Measurements from ENCODE around the gene MTCL1.

The MTCL1 gene

GRCh38 chr18:8776013-8776943, 70.9 kb downstream of the MTCL1 start:
- DNase-seq: no peak

DNA sequence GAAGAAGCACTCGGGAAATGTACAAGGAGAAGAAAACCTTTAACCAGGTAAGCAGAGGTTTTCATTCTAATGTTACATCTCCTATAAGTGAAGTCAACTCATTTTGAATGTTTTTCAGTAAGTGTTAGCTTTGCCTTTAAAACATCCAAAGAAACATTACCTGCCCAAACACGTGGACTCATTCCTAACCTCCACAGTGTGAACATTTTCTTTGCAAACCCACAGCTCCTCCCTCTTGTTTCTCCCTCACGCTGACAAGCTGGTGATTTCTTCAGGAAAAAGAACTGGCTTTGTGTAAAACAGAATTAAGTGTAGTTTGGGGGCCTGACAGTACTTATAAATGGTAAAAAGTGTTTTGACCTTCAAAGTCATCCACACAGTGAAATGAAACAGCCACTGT, 72.5 kb downstream of the MTCL1 start:
- DNase-seq: no peak

DNA sequence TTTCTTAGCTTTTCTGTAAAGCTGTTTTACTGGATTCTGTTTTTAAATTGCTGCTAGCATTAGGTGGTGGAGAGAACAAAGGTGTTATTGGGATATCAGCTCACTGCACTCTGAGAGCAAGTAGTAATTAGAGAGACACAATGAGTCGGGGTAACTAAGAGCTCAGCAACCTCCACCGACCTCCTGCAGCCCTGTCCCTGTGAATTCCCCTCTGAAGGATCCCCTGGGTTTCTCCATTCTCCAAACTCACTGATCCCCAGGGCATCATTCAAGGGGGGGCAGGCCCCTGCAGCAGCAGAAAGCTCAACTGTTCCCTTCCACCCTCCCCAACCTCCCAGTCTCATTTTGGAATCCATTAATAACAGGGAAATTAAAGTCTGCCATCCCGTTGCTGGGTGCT, 73.0 kb downstream of the MTCL1 start:
- DNase-seq: no peak

DNA sequence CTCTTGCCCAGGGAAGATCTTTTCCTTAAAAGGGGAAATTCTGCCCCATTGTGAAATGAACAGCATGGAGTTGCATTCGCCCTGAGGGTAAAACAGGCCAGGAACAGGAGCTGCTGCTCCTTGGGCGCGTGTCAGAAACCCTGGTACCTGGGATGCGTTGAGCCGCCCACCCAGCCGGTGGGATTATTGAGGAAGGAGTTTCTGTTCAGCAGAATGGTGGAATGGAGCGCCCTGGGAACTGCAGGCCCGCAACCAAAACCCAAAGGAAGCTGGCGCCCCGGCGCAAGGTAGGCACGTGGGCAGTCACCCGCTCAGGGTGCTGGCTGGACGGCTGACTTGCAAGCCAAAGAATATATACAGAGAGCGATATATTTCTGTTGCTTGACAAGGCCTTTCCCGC, 73.5 kb downstream of the MTCL1 start:
- no peak for DNase-seq

GRCh38 chr18:8779251-8779650, 73.9 kb downstream of the MTCL1 start:
- DNase-seq: no peak

DNA sequence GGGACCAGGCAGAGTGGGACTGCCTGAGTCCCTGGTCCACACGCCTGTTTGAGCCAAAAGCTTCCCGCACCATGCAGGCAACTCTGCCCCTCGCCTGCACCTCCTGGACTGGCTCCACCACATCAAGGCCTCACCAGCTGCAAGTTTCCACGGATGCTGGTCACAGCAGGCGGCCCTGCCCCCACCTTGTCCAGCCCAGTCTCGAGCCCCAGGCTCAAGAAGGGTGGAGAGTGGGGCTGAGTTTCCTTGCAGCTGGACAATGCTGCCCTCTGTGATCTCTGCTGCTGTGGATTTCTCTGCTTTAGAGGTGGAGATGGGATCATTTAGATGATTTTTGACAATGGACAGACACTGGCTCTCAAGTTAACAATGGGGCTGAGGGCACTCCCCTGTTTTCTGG, 74.9 kb downstream of the MTCL1 start:
- no peak for DNase-seq

DNA sequence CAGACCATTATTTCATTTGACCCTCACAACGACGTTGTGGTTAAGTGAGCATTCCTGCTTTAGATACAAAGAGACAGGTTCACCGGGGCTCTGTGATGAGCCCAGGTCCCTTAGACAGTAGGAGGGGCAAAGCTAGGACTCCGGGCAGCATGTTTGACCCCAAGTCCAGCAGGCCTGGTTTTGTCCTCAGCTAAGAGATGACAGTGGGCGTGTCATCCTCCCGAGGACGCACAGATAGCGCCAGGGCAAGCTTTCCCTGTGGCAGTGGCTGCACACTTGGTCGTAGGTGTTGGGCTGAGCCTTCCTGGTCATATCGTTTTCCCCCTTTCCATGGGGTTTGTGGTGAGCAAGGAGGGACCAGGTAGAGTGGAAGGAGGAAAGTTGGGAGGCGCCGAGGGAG, 76.3 kb downstream of the MTCL1 start:
- no peak for DNase-seq

GRCh38 chr18:8783335-8783993, 78.1 kb downstream of the MTCL1 start:
- no peak for DNase-seq

DNA sequence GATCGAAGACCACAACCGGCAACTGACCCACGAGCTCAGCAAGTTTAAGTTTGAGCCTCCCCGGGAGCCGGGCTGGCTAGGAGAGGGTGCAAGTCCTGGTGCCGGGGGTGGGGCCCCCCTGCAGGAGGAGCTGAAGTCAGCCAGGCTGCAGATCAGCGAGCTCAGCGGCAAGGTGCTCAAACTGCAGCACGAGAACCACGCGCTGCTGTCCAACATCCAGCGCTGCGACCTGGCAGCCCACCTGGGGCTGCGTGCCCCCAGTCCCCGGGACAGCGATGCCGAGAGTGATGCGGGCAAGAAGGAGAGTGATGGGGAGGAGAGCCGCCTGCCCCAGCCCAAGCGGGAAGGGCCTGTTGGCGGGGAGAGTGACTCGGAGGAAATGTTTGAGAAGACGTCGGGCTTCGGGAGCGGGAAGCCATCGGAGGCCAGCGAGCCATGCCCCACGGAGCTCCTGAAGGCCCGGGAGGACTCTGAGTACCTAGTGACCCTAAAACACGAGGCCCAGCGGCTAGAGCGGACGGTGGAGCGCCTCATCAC, 78.7 kb downstream of the MTCL1 start:
- DNase-seq: no peak

DNA sequence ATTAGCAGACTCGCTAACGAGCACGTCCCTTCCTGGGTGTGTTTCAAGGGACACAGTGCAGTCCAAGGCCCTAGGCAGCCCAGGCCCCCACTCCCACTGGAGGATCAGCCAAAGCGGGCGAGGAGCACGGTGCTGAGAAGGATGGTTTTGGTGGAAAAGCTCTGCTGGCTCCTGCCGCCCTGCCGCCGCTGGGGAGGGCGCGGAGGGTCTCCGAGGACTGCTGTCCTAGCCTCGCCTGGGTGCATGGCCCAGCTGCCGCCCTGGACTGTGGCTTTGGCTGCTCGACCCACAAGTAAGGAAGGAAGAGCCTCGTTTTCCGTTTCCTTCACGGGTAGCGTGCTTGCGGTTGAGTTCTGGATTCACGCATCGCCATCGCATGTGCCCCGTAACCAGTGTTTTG, 79.9 kb downstream of the MTCL1 start:
- no peak for DNase-seq

DNA sequence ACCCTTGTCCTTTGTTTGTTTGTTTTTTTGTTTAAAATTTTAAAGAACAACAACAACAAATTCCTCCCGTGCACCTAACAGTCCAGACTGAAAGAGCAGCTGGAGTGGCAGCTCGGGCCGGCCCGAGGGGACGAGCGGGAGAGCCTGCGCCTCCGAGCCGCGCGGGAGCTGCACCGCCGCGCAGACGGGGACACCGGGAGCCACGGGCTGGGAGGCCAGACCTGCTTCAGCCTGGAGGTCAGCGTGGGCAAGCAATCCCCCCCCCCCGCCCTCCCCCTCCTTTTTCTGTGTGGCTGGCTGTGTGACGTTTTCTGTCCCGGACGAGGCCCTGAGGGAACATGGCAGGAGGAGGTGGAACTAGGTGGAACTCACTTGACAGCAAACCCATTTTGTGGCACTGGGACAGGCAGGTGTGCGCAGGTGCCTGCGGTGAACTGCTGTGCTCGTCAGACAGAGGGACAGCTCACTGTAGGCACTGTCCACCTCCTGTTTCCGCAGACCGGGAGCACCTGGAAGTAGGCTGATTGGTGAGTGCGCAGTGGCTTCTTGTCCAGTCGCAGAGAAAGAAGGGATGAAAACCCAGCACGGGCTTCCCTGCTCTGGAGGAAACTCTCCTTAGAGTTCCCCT, 80.6 kb downstream of the MTCL1 start:
- no peak for DNase-seq

DNA sequence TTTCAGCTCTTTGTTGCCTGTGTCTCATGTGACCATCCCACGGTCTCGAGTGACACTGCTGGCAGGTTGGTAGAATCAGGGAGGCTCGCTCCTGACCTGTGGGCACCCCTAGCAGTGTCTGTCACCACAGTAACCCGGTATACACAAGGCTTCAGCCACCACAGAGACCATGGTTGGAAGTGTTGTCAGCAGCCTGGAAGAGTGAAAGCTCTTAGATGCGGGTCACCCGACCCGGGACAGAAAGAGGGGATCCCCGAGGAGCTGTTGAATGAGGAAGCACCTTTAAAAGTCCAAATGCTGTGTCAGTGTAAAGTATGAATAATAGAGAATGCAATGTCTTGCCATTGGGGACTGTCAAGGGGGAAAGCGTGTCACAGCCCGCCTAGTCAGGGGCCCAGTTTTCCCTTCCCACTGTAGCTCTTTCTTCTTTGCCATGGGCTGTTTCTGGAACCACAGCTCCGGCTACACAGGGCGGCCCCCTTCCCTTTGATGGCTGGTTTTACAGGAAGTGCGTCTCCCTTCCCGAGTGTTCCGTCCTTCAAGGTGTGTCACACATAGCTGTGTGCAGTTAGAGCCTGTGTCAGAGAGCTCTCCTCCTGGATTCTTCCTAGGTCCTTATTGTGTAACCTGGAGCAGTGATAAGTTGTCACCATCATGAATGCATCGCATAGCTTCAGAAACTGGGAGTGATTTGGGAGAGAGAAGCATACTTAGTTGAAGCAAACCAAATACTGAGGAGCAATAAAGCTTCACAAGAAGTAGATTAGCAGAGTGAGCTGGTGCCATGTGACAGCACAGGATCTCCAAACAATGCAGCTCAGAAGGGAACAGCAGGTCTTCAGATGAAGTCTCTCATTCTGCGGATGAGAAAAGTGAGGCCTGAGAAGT, 81.4 kb downstream of the MTCL1 start:
- DNase-seq: no peak

DNA sequence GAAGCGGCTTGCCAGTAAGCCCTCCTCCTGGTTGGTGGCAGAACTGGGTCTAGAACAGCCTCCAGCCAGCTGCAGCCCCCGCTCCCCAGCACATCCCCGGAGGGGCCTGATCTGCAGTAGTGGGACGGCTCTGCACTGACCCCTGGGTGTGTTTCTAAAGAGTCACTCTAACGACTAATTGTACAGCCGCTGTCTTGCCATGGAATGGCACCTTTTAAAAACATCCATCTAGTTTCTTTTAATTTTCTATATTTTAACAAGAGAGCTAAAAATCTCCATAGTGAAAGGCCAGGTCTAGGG, 82.0 kb downstream of the MTCL1 start:
- no peak for DNase-seq

DNA sequence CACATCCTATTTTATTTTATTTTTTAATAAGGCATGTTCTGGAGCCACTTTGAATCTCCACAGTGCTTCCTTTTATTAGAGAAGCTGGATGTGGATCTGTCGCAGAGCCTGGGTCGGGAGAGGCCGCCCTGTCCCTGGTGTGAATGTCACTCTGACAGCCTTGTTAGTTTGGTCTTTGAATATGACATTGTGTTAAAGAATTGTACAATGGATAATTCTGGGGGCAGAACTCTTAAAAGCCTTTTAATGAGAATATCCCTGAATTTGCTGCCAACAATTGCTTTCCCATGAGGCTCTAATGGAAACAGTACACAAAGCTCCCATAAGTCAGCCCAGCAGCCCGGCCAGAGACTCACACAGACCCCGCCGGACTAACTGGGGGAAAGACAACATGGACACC, 82.4 kb downstream of the MTCL1 start:
- DNase-seq: no peak

DNA sequence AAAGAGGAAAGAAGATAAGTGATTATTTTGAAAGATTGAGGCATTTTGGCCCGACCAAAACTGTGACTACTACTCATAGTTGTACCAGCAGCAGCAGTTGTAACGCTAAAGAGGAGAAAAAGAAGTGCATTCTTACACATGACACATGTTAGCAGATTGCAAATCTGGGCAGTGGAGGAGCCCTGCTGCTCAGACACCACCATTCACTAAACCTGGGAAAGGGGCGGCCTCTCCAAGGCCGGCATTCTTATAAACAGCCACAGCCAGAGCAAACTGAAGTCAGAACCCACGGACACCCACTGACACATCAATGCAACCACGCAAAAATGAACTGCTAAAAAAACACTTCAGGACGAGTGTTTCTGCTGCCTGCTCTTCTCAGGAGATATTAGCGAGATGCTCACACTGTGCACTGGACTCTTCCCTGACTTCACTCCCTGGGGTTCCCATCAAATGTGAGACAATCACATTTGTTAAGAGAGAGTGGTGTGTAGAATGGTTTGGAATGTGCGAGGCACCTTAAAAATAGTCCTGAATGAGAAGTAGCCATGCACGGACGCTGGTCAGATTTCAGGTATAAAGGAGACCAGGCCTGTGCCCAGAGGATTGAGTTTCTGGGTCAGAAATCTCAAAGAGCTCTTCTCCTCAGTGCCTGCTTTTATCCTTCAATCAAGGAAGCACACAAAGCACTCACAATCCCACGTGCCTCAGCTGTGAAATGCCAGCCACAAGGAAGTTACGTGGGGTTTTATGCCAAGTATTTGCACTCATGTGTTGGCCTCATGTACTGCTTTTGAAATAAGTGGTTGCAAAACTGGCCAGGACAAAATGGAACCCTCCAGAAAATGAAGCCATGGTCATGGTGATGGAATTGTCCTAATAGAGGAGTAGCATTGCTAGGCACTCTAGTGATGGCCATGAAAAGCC, 83.4 kb downstream of the MTCL1 start:
- no peak for DNase-seq

- DNase-seq: no peak
These were observed 85.9 kb downstream of the MTCL1 start for GRCh38 chr18:8791171-8791651.

- DNase-seq: no peak
These were observed 87.4 kb downstream of the MTCL1 start for GRCh38 chr18:8792688-8793316.

- no peak for DNase-seq
These were observed 88.2 kb downstream of the MTCL1 start for GRCh38 chr18:8793445-8794155.

DNA sequence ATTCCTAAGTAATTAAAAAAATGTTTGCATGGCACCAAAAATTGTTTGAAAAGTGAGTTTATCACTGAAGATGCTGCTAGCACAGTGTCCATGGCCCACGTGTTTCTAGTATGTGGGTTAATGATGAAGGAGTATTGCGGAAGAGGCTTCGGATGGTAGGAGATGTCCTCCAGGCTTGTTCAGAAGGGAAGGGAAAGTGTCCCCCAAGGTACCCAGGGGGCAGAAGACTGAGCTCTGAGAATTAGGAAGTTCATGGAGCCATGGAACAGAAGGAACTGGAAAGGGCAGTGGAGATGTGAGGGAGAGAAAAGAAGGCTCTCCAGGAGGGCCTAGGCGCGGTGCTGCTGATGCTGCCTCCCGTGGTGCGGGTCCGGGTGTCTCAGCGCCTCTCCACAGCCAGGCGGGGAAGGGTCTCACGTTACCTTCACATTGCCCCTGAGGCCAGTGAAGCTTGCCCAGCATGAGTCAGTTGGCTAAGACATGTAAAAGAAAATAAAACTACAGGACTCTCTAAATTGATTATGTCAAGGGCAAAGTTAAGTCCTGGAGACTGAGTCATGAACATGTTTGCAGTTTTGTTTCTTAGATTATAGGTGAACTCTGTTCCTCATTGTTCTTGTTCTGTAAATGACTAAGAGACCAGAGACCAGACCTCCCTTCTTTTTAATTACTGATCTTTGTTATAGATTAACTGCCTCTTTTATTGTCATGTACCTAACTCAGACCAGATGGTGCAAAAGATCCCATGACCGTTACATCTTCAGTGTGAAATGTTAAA, 89.0 kb downstream of the MTCL1 start:
- no peak for DNase-seq

GRCh38 chr18:8794934-8795280, 89.6 kb downstream of the MTCL1 start:
- no peak for DNase-seq
